Activated naive CD8-positive, alpha-beta T cell (primary cell): ENCODE data around the gene SMAD5.

Source experiments
- H3K27ac Mint-ChIP-seq: one replicate; pipeline ENCODE4 v1.8.0; 2021; ENCODE audit warnings: mixed read lengths
- H3K27me3 Mint-ChIP-seq: one replicate; pipeline ENCODE4 v1.8.0; 2021; ENCODE audit warnings: mixed read lengths
- H3K36me3 Mint-ChIP-seq: one replicate; pipeline ENCODE4 v1.8.0; 2021; ENCODE audit warnings: mixed read lengths
- H3K4me1 Mint-ChIP-seq: one replicate; pipeline ENCODE4 v1.8.0; 2021; ENCODE audit warnings: low read depth, mixed read lengths
- H3K4me3 Mint-ChIP-seq: one replicate; pipeline ENCODE4 v1.8.0; 2021; ENCODE audit warnings: mild to moderate bottlenecking, mixed read lengths
- H3K9me3 Mint-ChIP-seq: one replicate; pipeline ENCODE4 v1.8.0; 2021; ENCODE audit warnings: low read depth, mixed read lengths

Gene SMAD5

DNA sequence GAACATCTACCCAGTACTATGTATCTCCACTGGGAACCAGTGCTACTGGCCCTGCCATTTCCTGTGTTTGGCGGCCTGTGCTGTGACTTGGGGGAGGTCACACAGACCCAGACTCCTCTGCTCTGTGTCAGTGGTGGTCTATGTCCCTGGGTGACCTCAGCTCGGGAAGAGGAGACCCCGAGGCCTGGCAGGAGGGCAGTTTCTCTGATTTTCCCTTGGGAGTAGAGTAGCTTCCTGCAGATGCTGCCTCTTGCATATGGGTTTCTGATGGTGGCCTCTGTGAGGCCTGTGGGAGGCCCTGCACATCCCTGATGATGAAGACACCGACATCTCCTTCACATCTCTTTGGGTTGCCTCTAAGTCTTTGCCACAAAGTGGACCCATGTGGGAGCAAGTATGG, 73.3 kb downstream of the SMAD5 start:
- H3K9me3 Mint-ChIP-seq, result no peaks in the 10 kb centered on the region
- H3K4me3 Mint-ChIP-seq, result no peak overlapping the region
- no peaks in the 10 kb centered on the region for H3K4me1 Mint-ChIP-seq
- no peaks in the 10 kb centered on the region for H3K36me3 Mint-ChIP-seq
- H3K27me3 Mint-ChIP-seq, result peaks cover 4% of the 10 kb centered on the region
- H3K27ac Mint-ChIP-seq, result no peak overlapping the region

DNA sequence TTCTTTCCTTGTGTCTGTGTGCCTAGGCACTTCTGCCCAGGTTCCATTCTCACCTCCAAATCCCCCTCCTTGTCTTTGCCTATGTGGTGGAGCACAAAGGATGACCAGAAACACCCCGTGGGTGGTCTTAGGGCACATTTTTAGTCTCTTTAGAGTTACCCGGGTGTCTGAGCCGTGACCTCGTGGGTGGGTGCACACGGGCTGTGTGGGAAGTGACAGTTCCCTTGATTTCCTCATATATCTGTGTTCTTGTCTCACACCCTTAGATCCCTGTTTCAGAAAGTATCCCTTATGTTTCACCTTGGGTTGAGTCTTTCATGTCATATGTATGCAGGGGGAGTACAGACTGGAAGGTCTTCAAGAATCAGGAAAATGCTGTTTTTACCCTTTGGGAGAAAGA, 73.7 kb downstream of the SMAD5 start:
- Mint-ChIP-seq H3K36me3 (no peaks in the 10 kb centered on the region), H3K27me3 (peaks cover 4% of the 10 kb centered on the region), H3K9me3 (no peaks in the 10 kb centered on the region), H3K4me3 (no peak overlapping the region), H3K4me1 (no peaks in the 10 kb centered on the region), H3K27ac (no peak overlapping the region)

DNA sequence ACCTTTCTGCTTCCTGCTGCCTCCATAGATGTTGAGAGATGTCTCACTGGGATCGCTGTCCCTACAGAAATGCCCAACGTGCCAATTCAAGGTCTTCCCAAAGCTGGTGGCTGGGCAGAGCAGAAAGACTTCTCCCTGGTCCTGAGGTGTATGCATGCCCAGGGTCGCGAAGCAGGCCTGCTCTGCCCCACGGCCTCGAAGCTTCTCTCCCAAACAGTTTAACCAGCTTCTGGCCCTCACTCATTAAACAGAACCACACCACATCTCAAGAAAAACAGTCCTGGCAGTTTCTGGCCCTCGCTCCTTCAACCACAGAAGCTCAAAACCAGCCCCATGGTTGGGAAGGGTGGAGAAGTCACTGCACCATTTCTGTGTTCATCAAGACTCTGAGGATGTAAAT, 75.0 kb downstream of the SMAD5 start:
- Mint-ChIP-seq H3K27ac (no peak overlapping the region), H3K4me3 (no peak overlapping the region), H3K36me3 (no peaks in the 10 kb centered on the region), H3K4me1 (no peaks in the 10 kb centered on the region), H3K9me3 (no peaks in the 10 kb centered on the region), H3K27me3 (peaks cover 6% of the 10 kb centered on the region)

DNA sequence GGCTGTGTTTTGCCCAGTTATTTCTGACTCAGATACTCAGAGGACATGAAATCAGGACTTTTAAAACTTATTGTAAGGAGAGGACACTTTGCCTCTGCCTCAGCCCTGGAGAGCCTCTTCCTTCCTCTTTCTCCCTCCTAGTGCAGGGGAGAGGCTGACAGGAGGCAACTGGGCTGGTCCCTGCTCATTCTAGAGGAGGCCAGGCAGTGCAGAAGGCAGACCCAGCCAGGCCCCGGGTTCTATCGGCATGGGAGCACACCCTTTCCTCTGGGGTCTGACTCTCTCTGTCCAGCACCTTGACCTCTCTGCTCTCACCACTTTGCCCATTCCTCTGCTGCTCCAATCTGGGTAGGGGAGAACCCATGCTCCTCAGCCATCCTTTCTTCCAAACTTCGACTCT, 76.3 kb downstream of the SMAD5 start:
- no peak overlapping the region for H3K27ac Mint-ChIP-seq
- no peaks in the 10 kb centered on the region for H3K36me3 Mint-ChIP-seq
- H3K9me3 Mint-ChIP-seq, result no peaks in the 10 kb centered on the region
- no peak overlapping the region for H3K4me3 Mint-ChIP-seq
- no peaks in the 10 kb centered on the region for H3K4me1 Mint-ChIP-seq
- H3K27me3 Mint-ChIP-seq, result peaks cover 6% of the 10 kb centered on the region

DNA sequence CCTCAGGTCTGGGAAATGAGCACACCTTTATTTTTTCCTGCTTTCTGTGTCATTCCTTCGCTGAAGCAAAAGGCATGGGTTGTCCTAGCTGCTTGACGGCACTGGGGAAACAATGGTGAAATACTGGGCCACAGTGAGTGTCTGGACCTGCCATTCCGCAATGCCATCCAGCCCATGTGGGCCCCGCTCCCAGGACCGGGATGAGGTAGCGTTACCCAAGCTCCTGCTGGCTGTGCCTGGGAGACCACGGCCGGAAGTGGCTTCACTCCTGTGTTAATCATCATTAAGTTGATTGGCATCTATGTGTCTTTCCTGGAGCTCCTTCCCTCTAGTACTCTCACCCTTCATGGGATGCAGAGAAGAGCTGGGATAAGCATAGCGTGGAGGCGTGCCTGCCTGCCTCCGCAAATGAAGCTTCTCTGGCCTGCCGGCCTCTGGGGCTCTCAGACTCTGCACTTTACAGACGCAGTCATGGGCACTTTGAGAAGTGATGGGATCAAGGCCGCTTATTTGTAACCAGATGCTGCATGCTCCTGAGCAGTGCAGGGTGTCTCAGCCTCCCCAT, 76.8 kb downstream of the SMAD5 start:
- H3K27me3 Mint-ChIP-seq, result peaks cover 6% of the 10 kb centered on the region
- H3K9me3 Mint-ChIP-seq, result no peaks in the 10 kb centered on the region
- no peaks in the 10 kb centered on the region for H3K4me1 Mint-ChIP-seq
- H3K4me3 Mint-ChIP-seq, result no peak overlapping the region
- no peak overlapping the region for H3K27ac Mint-ChIP-seq
- no peaks in the 10 kb centered on the region for H3K36me3 Mint-ChIP-seq

DNA sequence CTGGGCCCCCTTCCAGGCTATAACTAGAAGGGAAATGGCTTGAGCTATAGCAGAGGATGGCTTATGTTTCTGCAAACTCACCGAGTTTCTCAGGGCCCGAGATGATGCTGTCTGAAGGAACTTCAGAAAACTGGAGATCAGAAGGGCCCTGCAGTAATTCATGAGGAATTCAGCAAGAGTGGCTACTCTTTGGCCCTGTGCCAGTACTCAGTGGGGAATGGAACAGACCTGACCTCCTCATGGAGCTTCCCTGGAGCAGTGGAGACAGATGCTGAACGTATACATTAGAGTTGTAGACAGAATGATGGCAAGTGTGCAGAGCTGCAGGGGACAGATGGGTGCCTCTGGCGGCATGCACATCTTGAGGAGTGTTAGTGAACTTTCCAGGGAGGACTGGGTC, 77.6 kb downstream of the SMAD5 start:
- H3K36me3 Mint-ChIP-seq, result no peaks in the 10 kb centered on the region

DNA sequence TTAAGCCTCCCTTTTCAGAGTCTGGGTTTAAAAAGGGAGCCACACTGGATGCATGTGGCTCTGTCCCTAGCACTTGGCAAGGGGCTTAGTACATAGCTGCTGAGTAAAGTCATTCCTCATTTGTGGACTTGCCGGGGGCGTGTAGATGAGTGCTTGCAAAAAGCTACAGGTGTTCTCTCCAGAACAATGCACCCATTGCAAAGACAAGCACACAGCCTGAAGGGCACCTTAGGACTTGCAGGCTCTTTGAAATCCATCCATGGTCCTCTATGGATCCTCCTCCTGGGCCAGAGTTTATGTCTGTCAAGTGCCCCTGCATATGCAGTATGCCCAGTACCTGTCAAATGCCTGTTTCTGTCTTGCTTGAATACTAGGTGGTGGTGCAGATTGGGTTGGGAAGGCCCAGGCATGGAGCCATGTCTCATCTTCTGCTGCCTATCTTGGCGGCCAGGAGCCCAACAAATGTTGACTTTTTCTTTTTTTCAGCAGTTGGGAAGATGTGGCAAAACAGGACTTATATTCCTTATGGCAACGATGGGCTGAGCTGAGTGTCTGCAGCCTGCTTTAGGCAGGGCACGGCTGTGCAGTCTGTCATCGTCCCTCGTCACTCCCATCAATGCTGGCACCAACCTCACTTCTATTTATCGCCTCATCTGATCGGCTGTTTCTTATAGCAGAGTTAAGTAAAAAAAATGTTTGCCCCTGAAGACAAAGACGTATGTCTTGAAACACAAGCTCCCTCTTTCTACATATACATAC, 78.8 kb downstream of the SMAD5 start:
- no peaks in the 10 kb centered on the region for H3K36me3 Mint-ChIP-seq
- H3K27me3 Mint-ChIP-seq, result peaks cover 6% of the 10 kb centered on the region
- no peak overlapping the region for H3K4me3 Mint-ChIP-seq
- H3K4me1 Mint-ChIP-seq, result no peaks in the 10 kb centered on the region
- H3K27ac Mint-ChIP-seq, result no peak overlapping the region
- no peaks in the 10 kb centered on the region for H3K9me3 Mint-ChIP-seq

More for the DNA sequence above, 77.6 kb downstream of the SMAD5 start:
- Mint-ChIP-seq H3K4me1 (no peaks in the 10 kb centered on the region), H3K27ac (no peak overlapping the region), H3K27me3 (peaks cover 6% of the 10 kb centered on the region), H3K9me3 (no peaks in the 10 kb centered on the region), H3K4me3 (no peak overlapping the region)

DNA sequence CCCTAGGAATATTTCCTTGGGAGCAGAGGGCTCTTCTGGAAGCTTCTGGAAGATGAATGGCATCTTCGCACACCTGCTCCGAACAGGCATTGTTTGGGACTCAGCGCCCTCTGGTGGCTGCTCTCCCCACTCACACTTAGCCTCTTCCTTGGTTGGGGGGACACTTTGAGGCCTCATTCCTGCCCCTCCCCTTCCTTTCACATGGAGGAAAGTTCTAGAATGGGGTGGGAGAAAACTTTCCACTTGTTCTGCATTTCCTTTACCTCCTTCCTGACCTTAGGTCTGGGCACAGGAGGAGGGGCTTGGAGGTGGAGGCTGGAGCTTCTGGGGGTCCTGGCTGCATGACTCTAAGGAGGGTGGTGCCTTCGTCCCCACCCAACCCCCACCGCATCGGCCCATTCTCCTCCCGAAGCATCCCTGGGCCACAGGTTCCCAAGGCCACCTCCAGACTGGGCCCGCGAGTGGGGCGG, 79.6 kb downstream of the SMAD5 start:
- Mint-ChIP-seq H3K27ac (no peak overlapping the region), H3K4me1 (no peaks in the 10 kb centered on the region), H3K27me3 (peaks cover 6% of the 10 kb centered on the region), H3K4me3 (no peak overlapping the region), H3K9me3 (no peaks in the 10 kb centered on the region), H3K36me3 (no peaks in the 10 kb centered on the region)

DNA sequence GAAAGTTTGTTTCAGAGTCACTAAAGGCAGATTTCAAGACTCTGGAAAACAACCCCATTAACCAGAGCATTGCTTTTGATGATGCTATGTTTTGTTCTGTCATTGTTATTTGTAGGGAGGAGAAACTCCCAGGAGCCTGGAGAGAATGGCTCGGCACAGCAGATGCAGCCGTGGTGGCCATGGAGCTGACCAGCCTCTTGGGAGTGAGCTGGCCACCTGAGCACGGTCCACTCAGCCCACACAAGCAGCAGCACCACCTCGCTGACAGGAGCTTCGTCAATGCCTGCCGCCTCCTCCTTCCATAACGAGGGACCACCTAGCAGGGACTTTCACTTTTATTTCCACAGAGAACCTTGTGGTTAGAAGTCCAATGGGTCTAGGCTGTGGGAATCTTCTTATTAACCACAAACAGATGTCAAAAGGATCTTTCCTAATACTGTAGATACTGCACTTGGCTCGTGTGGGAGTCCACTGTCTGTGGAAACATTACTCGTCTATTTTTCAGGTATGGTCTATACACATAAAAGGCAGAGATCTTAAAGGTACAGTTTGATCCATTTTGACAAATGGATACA, 81.4 kb downstream of the SMAD5 start:
- no peak overlapping the region for H3K4me3 Mint-ChIP-seq
- H3K27ac Mint-ChIP-seq, result no peak overlapping the region
- no peaks in the 10 kb centered on the region for H3K4me1 Mint-ChIP-seq
- no peaks in the 10 kb centered on the region for H3K9me3 Mint-ChIP-seq
- no peaks in the 10 kb centered on the region for H3K36me3 Mint-ChIP-seq
- peaks cover 6% of the 10 kb centered on the region for H3K27me3 Mint-ChIP-seq

DNA sequence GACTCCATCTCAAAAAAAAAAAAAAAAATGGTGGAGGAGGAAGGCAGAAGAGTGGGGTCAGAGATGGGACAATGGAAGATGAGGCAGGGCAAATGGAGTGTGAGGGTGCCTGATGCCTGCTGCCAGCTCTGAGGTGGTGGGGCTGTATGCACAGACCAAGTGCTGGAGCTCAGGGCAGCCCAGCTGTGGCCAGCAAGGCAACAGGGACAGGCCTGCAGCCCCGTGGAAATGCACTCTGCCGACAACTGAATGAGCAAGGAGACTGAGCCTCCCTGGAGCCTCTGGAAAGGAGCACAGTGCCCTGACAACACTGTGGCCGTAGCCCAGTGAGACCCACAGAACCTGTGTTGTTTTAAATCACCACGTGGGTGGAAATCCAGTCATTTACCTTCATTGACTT, 83.2 kb downstream of the SMAD5 start:
- Mint-ChIP-seq H3K27ac (no peak overlapping the region), H3K9me3 (peaks cover 4% of the 10 kb centered on the region), H3K27me3 (peaks cover 2% of the 10 kb centered on the region)

DNA sequence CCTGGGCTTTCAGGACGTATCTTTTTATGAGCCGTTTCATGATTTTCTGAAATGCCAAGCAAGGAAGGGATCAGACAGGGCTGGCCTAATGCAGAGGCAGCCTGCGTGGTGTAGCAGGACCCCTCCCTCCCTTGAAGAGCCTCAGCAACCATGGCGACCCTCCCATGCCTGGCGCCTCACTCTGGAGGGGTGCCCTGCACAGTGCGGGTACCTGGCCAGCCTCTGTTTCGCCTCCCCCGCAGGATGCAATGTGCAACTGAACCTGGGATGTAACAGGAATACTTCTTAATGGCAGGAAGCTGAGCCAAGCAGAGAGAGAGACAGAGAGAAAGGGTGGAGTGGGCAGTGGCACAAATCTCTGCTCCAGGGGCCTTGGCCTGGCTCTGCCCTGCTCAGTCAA, 83.6 kb downstream of the SMAD5 start:
- H3K9me3 Mint-ChIP-seq, result peaks cover 8% of the 10 kb centered on the region

More for the DNA sequence above, 83.2 kb downstream of the SMAD5 start:
- H3K4me1 Mint-ChIP-seq, result no peaks in the 10 kb centered on the region
- no peak overlapping the region for H3K4me3 Mint-ChIP-seq
- no peaks in the 10 kb centered on the region for H3K36me3 Mint-ChIP-seq

DNA sequence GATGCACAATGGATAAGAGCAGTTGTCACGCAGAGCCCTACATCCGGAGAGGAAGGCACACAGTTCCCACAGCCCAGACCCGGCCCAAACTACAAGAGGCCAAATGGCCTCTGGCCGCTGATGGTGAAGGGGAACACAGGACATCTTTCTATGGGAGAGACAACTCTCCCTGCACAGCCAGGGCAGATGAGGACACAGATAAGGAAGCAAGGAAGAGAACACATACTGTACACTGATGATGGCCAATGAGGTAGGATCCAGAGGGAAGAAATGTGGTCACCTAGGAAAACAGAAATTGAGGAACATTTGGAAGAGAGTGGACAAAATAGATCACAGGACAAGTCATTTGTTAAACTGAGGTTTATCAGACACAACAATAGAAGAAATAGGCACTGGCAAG, 88.7 kb downstream of the SMAD5 start:
- Mint-ChIP-seq H3K27me3 (peaks cover 4% of the 10 kb centered on the region), H3K36me3 (peaks cover 5% of the 10 kb centered on the region), H3K9me3 (peaks cover 16% of the 10 kb centered on the region), H3K27ac (no peak overlapping the region), H3K4me1 (no peaks in the 10 kb centered on the region), H3K4me3 (no peak overlapping the region)

More for the DNA sequence above, 83.6 kb downstream of the SMAD5 start:
- H3K4me1 Mint-ChIP-seq, result no peaks in the 10 kb centered on the region
- no peak overlapping the region for H3K4me3 Mint-ChIP-seq
- H3K27ac Mint-ChIP-seq, result no peak overlapping the region
- peaks cover 3% of the 10 kb centered on the region for H3K27me3 Mint-ChIP-seq
- peaks cover under 1% of the 10 kb centered on the region for H3K36me3 Mint-ChIP-seq

DNA sequence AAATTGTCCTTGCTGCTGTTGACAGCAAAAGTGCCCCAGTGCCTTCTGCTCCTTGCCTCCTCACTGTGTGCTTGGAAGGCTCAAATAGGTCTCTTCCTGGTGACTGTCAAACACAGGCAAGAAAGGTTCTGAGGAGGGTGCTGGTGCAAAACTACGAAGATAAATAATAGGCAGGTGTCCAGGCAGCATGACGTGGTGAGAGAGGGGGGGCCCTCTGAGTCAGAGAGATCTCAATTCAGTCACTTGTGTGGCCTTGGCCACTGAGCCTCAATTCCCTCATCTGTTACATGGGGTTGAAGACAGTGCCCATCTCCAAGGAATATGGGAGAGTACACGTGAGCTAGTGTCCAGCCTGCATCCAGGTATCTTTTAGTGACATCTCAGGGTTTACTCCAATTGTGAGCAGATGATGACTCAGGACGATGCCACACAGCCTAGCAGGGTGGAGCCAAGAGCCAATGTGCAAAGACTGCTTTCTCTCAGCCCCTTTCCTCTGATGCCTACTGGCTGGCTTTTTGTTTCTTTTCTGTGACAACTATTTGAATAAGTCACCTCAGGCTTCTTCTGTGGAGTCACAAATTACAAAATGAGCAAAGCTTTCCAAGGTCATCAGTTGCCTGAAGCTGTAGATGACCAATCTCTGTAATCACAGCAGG, 90.1 kb downstream of the SMAD5 start:
- Mint-ChIP-seq H3K27me3 (peaks cover 4% of the 10 kb centered on the region), H3K27ac (no peak overlapping the region), H3K4me1 (no peaks in the 10 kb centered on the region), H3K36me3 (peaks cover 5% of the 10 kb centered on the region), H3K4me3 (no peak overlapping the region), H3K9me3 (peaks cover 16% of the 10 kb centered on the region)

DNA sequence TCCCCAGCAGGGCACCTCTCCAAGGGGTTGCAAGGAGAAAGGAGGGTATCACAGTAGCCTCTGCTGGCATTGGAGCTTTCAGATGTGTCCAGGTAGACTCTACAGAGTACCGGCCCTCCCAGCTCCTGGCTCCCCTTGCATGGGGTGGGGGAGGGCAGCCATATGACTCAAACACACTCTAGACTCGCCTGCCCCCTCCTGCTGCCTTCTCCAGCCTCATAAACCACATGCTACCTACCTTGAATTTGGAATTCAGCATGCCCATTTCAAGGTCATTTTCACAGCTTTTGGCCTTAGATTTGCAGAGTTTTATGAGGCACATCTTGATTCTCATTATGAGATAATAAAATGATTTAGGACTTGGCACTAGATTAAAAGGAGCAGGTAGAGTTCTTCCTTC, 93.2 kb downstream of the SMAD5 start:
- no peak overlapping the region for H3K4me3 Mint-ChIP-seq
- no peaks in the 10 kb centered on the region for H3K4me1 Mint-ChIP-seq
- peaks cover 12% of the 10 kb centered on the region for H3K9me3 Mint-ChIP-seq
- peaks cover 5% of the 10 kb centered on the region for H3K36me3 Mint-ChIP-seq
- no peak overlapping the region for H3K27ac Mint-ChIP-seq
- H3K27me3 Mint-ChIP-seq, result peaks cover 11% of the 10 kb centered on the region

DNA sequence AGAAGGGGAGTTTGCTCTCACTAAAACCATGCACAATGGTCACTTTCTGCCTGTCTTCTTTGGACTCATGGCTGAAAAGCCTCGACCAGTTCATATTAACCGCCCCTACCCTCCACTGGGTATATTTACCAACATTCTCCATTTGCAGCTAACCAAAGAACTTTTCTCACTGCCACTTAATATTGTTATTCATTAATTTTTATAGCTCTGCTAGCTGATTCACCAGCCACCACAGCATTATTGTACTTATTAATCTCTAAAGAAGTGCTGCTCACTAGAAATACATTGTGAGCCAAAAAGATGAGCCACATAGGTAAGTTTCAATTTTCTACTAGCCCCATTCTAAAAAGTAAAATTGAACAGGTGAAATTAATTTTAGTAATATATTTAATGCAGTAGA, 93.8 kb downstream of the SMAD5 start:
- Mint-ChIP-seq H3K9me3 (peaks cover 7% of the 10 kb centered on the region), H3K36me3 (peaks cover 3% of the 10 kb centered on the region), H3K4me3 (no peak overlapping the region), H3K4me1 (no peaks in the 10 kb centered on the region), H3K27me3 (peaks cover 8% of the 10 kb centered on the region), H3K27ac (no peak overlapping the region)
